ENCODE results near the gene SNX32. TPM values are rescaled to one million over a fixed set of nuclear protein-coding genes. Genes with fewer than 3 reads are reported as not detected.

SNX32 gene
- total RNA-seq, 4 donors from 2014 or later: 0.76 to 1.1 TPM; not detected in 2

DNA sequence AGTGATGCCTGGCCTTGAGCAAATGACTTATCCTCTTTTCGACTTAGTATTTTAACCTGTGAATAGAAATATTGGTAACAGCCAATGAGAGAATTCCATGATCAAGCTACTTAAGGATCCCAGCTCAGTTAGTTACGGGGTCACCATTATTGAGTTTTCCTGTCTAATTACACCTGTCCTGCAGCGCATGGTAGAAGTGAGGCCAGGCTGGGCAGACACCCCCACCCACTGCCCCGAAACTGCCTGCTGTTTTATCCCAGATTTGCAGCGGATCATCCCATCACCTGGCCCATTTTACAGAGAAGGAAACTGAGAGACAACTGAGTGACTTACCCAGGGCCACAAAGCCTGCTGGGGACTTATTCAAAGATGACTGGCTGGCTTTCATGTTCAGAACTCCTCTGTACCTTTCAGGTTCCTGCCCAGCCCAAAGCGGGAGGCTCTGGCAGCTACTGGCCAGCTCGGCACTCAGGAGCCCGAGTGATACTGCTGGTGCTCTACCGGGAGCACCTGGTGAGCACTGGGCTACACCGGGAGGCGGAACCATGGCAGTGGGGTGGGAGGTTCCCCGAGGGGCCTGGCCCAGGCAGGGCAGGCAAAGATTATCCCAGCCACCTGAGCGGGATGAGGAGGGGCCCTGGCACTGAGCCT, 27.9 kb downstream of the SNX32 start:
- DNase-seq (ENCODE audit: low spot score in 2 of 2): peak in 1 of 2 donors; percentile 69
- H3K4me3 ChIP-seq: peak overlapping the region; percentile 87
- TF ChIP-seq POLR2AphosphoS5 (IDR thresholded peaks at IDR 0.05) (no peak), POLR2A (IDR thresholded peaks at IDR 0.05) (no peak), EP300 (IDR thresholded peaks at IDR 0.05) (no peak)
- TF ChIP-seq, protein P1, sequence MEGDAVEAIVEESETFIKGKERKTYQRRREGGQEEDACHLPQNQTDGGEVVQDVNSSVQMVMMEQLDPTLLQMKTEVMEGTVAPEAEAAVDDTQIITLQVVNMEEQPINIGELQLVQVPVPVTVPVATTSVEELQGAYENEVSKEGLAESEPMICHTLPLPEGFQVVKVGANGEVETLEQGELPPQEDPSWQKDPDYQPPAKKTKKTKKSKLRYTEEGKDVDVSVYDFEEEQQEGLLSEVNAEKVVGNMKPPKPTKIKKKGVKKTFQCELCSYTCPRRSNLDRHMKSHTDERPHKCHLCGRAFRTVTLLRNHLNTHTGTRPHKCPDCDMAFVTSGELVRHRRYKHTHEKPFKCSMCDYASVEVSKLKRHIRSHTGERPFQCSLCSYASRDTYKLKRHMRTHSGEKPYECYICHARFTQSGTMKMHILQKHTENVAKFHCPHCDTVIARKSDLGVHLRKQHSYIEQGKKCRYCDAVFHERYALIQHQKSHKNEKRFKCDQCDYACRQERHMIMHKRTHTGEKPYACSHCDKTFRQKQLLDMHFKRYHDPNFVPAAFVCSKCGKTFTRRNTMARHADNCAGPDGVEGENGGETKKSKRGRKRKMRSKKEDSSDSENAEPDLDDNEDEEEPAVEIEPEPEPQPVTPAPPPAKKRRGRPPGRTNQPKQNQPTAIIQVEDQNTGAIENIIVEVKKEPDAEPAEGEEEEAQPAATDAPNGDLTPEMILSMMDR (IDR thresholded peaks at IDR 0.05): no peak

DNA sequence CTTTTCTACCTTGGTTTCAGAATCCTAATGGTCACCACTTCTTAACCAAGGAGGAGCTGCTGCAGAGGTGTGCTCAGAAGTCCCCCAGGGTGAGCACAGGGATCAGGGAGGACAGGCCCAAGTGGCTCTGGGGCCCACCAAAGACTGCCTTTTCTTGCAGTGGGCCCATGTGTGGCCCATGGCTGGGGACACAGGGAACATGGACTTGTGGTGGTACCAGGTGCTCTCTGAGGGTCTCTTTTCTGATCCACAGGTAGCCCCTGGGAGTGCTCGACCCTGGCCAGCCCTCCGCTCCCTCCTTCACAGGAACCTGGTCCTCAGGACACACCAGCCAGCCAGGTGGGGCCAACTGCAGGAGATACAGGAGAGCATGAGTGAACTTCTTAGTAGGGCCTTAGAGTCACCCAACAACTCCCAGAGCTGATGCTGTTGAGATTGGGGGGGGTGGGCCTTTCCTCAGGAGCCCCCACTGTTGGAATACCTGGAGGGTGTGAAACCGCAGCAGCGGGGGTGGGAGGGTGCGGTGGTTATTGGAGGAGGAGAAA, 28.5 kb downstream of the SNX32 start:
- Histone ChIP-seq H3K4me3 (no peak overlapping the region), H3K27ac (no peak overlapping the region), H3K4me1 (peaks cover 42% of the 10 kb centered on the region), H3K9me3 (no peaks in the 10 kb centered on the region), H3K27me3 (no peaks in the 10 kb centered on the region), H3K36me3 (peaks cover 54% of the 10 kb centered on the region)
- TF ChIP-seq EP300 (IDR thresholded peaks at IDR 0.05) (no peak), POLR2A (IDR thresholded peaks at IDR 0.05) (no peak)
- no peak for DNase-seq (ENCODE audit: low spot score in 2 of 2)
- WGBS: 90% methylated on average over 5 of the region's 5 CpGs

More for the DNA sequence above, 27.9 kb downstream of the SNX32 start:
- 79% methylated on average over 5 of the region's 13 CpGs for WGBS
- peaks cover 45% of the 10 kb centered on the region for H3K4me1 ChIP-seq
- peak overlapping the region; percentile 97 for H3K27ac ChIP-seq
- H3K36me3 ChIP-seq: peaks cover 48% of the 10 kb centered on the region
- no peaks in the 10 kb centered on the region for H3K27me3 ChIP-seq
- no peaks in the 10 kb centered on the region for H3K9me3 ChIP-seq

DNA sequence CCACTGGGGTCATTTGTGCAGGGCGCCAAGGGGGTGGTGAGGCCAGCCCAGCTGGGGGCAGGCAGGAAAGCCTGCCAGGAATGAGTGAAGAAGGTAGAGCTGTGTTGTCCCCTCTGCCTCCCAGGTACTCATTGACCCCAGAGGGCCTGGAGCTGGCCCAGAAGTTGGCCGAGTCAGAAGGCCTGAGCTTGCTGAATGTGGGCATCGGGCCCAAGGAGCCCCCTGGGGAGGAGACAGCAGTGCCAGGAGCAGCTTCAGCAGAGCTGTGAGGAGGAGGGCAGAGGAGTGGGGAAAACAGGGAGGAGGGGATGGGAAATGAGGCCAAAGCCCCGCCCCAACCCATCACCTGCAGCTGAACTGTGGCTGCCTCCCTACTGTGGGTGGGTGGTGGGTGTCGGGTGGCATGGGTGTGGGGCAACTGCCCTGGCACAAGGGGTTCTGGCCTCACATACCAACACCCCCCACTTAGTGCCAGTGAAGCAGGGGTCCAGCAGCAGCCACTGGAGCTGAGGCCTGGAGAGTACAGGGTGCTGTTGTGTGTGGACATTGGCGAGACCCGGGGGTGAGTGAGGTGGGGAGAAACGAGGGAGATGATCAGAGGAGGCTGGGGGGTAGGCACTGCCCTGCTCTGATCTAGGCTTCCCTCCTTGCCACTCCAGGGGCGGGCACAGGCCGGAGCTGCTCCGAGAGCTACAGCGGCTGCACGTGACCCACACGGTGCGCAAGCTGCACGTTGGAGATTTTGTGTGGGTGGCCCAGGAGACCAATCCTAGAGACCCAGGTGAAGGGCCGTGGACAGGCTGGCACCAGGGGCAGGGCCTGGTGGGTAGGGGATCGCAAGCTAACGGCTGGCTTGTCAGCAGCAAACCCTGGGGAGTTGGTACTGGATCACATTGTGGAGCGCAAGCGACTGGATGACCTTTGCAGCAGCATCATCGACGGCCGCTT, 29.5 kb downstream of the SNX32 start:
- no peaks in the 10 kb centered on the region for H3K27me3 ChIP-seq
- peaks cover 42% of the 10 kb centered on the region for H3K4me1 ChIP-seq
- no peaks in the 10 kb centered on the region for H3K9me3 ChIP-seq
- H3K36me3 ChIP-seq: peaks cover 58% of the 10 kb centered on the region
- peak in 1 of 2 donors; percentile 57 for DNase-seq (ENCODE audit: low spot score in 2 of 2)
- no peak overlapping the region for H3K27ac ChIP-seq
- no peak overlapping the region for H3K4me3 ChIP-seq
- WGBS: 87% methylated on average over 19 of the region's 24 CpGs
- TF ChIP-seq, protein P1 (IDR thresholded peaks at IDR 0.05): no peak
- TF ChIP-seq POLR2AphosphoS5 (IDR thresholded peaks at IDR 0.05): no peak
- TF ChIP-seq POLR2A (IDR thresholded peaks at IDR 0.05): no peak
- TF ChIP-seq EP300 (IDR thresholded peaks at IDR 0.05): no peak

DNA sequence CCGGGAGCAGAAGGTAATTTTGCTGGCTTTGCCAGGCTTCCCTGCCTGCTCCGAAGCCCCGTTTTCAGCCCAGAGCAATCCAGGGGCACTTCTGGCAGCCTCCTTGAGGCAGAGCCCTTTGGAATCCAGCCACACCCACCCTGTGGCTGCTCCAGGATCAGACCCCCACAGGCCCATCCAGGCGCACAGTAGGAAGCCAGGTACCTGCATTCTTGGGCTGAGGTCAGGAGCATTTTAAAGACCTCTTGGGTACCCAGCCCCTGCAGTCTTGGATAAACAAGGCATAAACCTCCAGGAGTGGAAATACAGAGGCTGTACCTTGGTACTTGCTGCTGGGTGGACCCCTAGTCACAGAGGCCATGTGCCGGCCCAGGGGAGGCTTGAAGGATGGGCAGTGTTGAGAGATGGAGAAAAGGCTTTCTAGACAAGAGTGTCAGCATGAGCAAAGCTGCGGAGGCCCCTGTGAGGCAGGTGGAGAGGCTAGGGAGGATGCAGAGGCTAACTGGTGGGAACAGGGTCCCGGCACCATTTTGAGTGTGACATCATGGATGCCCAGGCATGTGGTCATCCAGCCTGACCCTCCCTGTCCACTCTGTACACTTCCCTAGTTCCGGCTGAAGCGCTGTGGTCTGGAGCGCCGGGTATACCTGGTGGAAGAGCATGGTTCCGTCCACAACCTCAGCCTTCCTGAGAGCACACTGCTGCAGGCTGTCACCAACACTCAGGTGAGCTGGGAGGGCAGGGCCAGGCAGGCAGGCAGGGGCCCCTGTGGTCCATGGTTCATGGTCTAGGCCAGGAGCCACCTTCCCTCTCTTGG, 30.3 kb downstream of the SNX32 start:
- WGBS: 94% methylated on average over 8 of the region's 12 CpGs
- H3K27ac ChIP-seq: no peak overlapping the region
- no peak overlapping the region for H3K4me3 ChIP-seq
- no peak for DNase-seq (ENCODE audit: low spot score in 2 of 2)
- H3K4me1 ChIP-seq: peaks cover 33% of the 10 kb centered on the region
- H3K27me3 ChIP-seq: no peaks in the 10 kb centered on the region
- H3K36me3 ChIP-seq: peaks cover 58% of the 10 kb centered on the region
- H3K9me3 ChIP-seq: no peaks in the 10 kb centered on the region
- TF ChIP-seq POLR2A (IDR thresholded peaks at IDR 0.05) (no peak), POLR2AphosphoS5 (IDR thresholded peaks at IDR 0.05) (no peak), EP300 (IDR thresholded peaks at IDR 0.05) (no peak)
- TF ChIP-seq, protein P1 (IDR thresholded peaks at IDR 0.05): no peak

DNA sequence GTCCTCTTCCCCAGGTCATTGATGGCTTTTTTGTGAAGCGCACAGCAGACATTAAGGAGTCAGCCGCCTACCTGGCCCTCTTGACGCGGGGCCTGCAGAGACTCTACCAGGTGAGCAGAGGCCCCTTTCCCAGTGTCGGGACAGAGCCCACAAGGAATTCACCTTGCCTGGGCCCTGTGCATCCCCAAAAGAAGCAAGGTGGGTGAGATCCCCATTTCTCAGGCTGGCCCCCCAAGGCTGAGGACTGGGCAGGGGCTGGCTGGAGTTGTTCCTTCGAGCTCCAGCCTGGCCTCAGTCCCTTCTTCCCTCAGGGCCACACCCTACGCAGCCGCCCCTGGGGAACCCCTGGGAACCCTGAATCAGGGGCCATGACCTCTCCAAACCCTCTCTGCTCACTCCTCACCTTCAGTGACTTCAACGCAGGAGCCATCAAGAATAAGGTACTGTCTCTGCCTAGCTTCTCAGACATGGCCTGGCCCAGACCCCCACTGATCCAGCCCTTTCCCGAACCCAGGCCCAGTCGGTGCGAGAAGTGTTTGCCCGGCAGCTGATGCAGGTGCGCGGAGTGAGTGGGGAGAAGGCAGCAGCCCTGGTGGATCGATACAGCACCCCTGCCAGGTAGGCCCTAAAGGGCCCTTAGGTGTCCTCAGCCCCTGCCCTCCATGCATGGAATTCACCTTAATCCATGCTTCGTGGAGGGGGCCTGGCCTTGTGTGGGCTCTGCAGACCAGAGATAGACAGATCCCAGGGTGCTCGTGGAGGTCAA, 31.1 kb downstream of the SNX32 start:
- peaks cover 27% of the 10 kb centered on the region for H3K4me1 ChIP-seq
- WGBS: 84% methylated on average over 12 of the region's 18 CpGs
- no peak overlapping the region for H3K4me3 ChIP-seq
- no peak for DNase-seq (ENCODE audit: low spot score in 2 of 2)
- H3K27ac ChIP-seq: no peak overlapping the region
- H3K27me3 ChIP-seq: no peaks in the 10 kb centered on the region
- H3K9me3 ChIP-seq: no peaks in the 10 kb centered on the region
- TF ChIP-seq POLR2A (IDR thresholded peaks at IDR 0.05) (no peak), POLR2AphosphoS5 (IDR thresholded peaks at IDR 0.05) (no peak), EP300 (IDR thresholded peaks at IDR 0.05) (no peak)
- TF ChIP-seq, protein P1 (IDR thresholded peaks at IDR 0.05): no peak
- peaks cover 58% of the 10 kb centered on the region for H3K36me3 ChIP-seq
